DMS79 treated with DMSO at 0.1 percent for 48 hours (cell line): ENCODE results near the gene UBE2QL1.
"Not testable (repeated sequence)": the region's sequence is repeated elsewhere in the genome, so short reads cannot be mapped to it uniquely, and the experiment has no call there.

Experiments
- DNase-seq: peaks from one replicate; lab custom pipeline; 2025; lab: John Stamatoyannopoulos, UW

The UBE2QL1 gene

DNA sequence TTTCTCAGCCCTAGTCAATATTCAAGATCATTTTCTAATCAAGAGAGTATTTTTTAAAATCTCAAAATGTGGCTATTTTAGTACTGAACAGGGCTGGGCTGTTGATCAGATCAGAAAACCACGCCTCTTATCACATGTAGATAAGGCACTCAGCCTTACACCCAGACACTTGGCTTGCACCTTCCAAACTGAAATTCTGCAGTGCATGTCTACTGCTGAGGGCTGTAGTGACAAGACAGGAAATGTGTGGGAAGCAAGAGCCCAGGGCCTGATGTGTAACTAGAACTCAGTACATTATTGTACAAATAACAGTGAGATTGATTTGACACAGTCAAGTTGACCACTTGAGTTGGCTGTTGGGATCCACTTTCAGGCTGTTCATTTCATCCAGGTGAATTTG is 48.6 kb downstream of the UBE2QL1 start:
- DNase-seq: no peak

DNA sequence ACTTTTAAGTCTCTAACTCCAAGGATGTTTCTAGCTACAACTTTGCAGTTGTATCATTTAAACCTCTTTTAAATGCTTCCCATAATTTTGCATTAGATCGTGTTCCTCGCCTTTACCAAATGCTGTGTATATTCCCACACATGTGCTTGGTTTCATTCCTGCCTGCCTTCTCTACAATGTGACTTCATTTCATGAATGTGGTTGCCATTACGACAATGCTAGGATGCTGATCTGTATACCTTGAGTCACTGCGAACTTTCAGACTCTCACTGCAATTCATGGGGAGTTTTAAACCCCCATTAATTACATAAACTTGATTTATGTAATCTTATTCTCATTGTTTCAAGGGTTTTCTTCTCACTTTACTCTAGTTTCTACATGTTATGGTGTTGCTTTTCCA is 50.3 kb downstream of the UBE2QL1 start:
- no peak for DNase-seq

DNA sequence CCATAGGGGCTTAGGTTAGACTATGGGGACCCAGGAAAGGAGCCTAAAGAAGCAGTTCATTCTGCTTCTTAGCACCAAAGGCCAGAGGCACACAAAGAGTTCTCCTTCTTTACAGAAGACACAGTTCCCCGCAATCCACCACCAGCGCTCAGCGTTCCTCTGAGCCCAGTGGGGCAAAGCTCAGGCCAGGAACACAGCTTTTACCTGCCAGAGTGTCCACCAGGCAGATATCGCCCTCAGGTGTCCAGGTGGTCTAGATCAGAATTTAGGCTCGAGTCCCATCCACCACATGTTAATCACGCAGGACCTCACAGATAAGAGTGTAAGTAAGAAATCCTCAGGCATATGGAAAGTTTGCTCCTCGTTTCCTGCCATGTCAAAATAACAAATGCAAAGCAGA is 53.0 kb downstream of the UBE2QL1 start:
- DNase-seq: no peak

DNA sequence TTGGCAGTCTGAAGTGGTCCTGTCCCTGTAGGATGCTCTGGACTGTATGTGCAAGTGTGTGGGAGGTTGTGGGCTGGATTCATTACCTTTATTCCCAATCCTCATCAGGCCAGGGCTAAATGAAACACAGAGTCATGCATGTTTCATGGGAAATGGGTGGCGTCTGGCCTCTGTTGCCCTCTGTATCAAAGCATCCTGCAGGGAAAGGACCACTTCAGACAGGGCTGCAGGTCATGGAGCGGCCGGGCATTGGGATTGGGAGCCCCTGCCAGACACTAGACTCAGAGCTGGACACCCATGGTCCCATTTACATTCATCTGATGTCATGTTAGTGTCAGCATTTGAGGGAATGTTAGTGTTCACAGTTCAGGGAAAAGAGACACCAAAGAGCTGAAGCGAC is 53.8 kb downstream of the UBE2QL1 start:
- no peak for DNase-seq

DNA sequence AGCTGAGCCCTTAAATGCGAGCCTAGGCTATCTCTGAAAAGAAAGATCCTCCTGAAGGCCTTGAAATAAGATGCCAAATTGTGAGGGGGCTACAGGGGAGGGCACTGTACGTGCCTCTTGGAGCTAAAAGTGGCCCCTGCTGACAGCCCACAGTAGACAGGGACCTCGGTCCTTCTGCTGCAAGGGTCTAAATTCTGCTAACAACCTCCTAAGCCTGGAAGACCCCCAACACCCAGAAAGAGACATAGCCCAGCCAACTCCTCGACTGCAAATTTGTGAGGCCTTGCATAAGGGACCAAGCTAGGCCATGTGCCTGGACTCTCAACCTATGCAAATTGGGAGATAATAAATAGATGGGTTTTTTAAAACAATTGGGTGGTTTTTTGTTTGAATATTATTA is 54.7 kb downstream of the UBE2QL1 start:
- no peak for DNase-seq

DNA sequence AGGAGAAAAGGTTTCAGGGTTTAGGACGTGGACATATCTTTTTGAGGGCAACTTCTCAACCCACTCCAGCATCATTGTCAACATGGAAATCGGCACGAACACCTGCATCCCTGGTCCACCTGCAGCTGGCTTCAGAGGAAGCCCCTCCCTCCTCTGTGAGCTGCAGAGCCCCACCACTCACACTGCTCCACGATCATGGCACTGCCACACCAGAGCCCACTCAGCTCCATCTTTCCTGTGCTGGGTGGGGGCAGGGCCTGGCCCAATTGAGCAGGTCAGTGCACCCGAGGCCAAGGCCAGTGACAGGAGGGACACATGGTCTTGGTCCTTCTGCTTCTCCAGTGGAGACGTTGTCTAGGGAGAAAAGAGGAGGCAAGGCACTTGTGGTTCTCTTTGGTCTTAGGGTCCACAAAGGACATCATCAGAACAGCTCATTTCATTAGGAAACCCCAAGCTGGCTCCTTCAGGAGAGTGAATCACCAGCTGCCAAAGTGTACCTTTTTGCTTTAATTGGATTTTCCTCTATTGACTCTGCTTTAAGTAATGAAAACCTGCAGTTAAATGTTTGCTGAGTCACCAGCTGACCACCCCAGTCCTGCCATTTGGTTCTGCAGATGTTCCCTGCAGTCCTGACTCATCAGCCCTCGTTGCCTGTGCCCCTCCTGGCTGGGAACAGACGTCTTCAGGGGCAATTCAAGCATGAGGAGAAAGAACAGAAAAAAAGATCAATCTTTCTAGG is 56.2 kb downstream of the UBE2QL1 start:
- DNase-seq: peak; percentile 6

DNA sequence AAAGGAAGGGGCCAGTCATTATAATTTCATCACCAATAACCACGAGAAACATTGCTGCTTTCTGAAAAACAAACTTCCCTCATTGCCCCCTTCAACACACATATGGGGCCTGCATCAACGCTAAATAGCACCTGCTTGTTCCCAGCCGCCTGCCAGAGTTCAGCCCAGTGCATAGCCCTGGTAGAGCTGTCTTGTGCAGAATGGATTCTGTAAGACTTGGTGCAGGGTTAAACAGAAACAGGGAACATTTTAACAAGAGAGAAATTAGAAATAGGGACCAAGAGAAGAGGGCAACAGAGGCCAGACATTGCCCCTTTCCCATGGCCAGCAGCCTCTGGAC is 56.7 kb downstream of the UBE2QL1 start:
- DNase-seq: no peak

DNA sequence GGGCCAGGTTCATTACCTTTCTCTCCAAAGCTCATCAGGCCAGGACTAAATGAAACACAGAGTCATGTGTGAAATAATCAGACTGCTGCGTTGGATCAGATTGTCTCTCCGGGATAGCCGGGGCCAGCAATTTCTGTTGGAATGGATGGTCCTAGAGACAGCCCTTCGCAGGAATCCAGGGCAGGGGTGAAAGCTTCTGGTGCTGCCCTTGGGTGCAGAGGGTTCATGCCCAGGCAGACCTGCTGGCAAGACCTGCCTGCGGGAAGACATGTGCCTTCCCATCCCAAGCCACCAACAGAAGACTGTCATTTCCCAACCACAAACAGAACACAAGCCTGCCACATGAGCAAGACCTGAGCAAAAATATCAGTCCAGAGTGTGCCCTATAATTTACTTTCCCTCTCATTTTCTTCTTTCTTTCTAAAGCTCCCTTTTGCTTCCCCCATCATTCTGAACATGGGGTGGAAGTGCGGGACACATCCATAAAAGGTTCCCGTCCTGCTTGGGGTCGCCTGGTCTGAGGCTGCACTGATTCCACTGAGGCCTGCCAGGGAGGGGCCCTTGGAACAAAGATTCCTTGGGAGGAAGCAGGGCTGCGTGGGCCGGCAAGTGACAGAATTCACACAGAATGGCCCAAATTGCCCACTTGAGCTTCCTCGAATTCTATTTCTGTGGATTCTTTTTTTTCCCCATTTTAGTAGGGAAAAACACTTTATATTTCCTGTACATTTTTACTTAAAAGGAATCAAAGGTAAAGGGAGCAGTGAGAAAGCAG is 57.3 kb downstream of the UBE2QL1 start:
- no peak for DNase-seq

DNA sequence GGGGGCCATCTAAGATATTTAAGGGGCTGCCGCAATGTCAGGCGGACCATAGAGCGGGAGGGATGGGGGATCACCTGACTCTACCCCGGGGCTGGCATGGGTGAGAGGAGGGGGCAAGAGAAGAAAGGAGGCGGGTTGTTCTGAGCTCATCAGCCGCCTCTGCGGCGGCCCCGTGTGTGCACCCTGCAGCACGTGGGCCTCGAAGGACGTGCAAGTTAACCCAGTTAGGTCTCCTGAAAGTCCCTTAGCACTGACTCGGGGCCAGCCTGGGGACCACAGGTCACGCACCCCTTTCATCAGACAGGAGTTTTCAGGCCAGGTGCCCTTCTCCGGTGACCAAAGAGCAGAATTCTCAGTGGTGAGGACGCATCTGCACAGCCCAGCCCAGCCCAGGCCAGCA is 58.0 kb downstream of the UBE2QL1 start:
- DNase-seq: no peak

DNA sequence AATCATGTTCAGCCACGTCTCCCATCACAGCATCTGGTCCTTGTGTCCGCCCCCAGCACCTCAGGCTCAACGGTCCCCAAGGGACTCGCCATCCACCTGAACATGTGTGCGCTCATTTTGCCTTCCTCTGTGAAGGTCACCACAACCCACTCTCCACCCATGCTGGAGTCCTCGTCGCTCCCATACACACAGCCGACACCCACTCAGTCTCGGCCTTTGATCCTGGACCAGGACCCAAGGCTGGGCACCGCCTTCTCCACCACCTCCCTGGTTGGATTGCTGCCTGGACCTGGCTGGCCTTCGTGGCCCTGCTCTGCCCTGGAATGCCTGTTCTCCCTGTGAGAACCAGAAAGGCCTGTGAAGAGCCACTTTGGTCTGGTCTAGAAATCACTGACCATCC is 60.3 kb downstream of the UBE2QL1 start:
- DNase-seq: no peak

DNA sequence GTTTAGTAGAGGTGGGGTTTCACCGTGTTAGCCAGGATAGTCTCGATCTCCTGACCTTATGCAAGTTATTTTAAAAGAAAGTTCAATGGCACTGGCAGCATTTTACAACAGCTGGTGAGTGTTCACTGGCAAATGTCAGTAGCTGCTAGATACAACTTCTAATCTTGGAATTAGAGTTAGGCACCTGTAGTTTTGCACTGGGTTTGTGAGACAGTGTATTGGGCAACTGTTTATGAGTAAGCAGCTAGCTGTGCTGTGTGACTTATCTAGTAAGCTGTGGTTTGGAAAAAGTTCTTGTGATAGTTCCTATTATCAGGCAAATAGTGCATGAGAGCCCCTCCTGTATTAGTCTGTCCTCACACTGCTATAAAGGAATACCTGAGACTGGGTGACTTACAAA is 61.5 kb downstream of the UBE2QL1 start:
- no peak for DNase-seq

DNA sequence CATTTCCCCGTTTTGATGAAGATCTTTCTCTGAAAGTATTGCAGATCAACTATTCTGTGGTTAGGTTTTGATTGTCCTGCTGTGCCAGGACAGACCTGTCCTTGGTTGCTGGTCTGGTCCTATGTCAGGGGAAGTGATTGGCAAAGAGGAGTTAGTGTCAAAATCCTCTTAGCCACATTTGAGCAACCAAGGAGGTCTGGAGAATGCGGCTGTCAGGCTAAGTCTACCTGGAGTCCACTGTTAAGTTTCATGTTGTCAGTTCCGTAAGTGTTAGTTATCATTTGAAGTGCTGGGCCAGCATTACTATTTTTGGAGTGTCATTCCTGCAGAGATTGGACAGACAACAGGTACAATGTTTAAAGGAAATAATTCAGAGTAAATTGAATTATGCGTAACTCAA is 62.3 kb downstream of the UBE2QL1 start:
- no peak for DNase-seq

DNA sequence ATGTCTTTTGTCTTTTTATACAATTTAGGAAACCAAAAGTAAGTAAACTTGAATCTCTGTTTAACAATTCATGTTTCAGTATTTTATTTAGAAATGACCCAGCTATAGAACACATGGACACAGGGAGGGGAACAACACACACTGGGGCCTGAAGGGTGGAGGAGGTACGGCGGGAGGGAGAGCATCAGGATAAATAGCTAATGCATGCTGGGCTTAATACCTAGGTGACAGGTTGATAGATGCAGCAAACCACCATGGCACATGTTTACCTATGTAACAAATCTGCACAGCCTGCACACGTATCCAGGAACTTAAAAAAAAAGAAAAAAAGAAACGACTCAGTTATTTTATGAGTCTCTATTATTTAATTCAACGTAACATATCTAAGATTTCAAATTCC is 67.2 kb downstream of the UBE2QL1 start:
- not testable (repeated sequence) for DNase-seq

DNA sequence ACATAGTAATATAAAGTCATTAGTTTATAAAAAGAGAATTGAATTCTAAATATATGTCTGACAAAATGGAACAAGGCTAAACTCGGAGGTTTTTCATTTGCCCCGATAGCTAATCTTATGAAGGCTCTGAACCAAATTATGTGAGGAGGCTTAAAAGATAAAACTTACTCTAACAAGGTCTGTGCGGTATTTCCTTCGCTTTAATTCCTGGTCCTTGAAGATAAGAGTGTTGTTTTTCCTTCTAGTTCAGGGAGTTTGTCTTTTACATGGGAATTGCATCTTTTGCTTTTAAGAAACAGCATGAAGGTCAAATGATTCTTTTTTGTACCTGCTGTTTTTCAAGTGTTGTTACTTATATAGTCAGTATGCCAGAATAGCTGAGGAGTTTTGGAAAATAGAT is 68.2 kb downstream of the UBE2QL1 start:
- DNase-seq: no peak

DNA sequence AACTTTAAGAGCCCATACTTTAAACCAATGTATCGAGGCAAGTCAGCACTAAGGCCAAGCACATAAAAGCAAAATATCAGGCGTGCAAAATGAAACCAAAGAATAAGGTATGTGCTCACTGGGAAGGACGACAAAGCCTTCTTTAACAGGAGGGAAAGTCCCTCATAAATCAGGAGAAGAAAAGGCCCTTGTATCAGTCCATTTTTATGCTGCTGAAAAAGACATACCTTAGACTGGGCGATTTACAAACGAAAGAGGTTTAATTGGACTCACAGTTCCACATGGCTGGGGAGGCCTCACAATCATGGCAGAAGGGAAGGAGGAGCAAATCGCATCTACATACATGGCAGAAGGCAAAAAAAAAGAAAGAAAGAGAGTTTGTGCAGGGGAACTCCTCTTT is 68.9 kb downstream of the UBE2QL1 start:
- no peak for DNase-seq

DNA sequence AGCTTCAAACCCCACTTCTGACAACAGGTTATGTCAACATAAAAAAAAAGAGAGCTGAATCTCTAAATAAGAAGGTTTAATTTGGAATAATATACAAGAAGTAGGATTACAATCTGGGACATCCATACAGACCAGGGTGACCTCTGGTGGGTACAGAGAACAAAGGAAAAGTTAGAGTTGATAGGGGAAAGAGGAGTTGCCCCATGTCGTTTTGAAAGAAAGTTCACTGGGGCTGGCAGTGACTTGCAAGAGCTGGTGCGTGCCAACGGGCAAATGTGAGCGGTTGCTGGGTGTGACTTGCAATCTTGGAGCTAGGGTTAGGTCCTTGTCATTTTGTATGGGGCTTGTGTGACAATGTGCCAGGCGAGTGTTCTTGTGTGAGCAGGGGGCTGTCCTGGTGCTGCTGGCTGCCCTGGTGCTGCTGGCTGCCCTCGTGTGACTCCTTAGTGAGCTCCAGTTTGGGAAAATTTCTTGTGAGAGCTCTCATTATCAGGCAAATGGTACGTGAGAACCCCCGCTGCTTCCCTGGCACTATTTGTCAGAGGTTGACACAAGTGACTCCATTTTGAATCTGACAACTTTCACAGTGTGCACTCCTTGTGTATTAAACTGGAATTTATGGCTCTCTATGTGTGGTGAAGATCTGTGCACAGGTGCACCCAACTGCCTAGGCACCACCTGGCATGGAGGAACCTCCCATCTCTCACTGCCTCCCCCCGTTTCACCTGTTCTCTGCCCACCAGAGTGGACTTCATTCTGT is 69.8 kb downstream of the UBE2QL1 start:
- DNase-seq: no peak

DNA sequence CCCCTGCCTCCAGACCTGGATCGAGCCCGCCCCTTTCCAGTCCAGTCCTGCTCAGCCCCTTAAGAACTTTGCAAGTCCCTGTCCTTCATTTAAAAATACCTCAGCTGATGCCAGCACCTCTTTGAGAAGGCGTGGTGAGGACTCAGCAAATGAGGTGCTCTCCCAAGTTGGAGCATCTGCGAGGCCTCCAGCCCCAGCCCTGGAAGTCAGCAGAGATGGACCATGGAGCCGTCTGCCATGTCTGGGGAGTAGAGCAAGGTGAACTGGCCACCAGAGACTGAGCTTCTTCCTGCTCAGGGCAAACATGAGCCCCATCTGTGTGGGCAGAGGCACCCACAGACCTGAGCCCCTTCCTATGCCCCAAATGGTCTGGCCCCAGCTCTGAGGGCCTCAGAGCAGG is 71.5 kb downstream of the UBE2QL1 start:
- DNase-seq: no peak

DNA sequence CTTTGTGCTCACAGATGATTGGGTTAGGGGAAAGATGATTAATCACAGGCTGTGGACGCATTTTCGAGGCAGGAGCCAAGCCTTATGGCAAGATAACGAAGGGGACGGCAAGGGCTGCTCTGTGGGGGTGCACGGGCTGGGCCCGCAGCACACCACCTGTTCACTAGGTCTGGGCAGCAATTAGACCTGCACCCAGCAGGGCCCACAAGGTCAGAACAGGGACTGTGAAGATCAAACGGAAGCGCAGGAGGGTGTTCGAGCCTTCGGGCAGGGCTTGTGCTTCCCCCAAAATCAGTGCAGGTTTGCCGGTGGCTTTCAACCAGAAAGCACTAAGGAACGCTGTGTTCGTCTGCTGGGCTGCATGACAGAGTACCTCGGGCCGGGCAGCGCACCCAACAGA is 73.7 kb downstream of the UBE2QL1 start:
- DNase-seq: no peak

DNA sequence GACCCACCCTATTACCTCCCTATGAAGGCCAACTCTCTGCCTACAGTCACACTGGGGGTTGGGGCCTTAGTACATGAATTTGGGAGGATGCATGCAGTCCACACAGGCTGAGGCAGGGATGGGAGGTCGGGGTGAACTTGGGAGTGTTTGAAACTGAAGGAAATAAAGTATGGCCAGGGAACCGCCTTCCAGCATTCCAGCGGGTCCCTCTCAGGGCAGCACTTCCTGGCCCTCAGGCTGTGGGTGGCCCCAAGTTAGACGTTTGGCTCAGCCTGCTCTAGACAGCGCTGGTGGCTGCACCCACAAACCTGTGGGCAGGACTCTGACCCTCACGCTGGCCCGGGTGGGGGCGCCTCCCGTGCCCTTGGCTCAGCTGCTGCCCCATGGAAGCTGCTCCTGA is 74.3 kb downstream of the UBE2QL1 start:
- no peak for DNase-seq

DNA sequence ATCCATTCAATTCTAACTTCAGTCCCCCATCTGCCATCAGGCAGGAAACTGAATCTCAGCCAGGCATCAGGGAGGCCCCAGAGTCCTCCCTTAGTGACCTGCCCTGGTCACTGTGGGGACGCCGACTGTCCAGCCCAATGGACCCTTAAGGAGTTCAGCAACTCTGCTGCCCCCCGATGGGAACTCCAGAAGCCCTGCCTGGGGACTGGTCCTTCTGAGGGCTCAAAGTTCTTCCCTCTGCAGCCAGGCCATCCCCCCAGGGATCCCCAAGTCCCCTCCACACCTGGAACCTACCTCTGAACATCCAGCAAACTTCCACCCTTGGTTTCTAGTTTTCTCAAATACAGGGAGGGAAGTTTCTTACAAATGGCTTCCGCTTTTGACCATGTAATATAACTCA is 76.8 kb downstream of the UBE2QL1 start:
- no peak for DNase-seq

DNA sequence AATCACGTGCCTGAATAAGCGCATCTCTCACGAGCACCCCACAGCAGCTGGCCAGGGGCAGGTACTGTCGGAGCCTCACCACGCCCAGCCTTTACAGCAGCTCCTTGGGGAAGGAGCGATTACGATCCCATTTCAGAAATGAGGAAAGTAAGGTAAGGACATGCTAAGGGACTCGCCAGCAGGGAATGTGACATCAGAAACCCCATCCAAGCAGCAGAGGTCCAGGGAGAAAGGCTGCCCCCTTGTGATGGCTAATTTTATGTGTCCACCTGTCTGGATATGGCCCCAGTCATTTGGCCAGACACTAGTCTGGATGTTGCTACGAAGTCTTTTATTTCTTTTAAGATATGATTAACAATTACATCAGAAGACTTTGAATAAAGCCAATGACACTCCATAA is 77.3 kb downstream of the UBE2QL1 start:
- no peak for DNase-seq

DNA sequence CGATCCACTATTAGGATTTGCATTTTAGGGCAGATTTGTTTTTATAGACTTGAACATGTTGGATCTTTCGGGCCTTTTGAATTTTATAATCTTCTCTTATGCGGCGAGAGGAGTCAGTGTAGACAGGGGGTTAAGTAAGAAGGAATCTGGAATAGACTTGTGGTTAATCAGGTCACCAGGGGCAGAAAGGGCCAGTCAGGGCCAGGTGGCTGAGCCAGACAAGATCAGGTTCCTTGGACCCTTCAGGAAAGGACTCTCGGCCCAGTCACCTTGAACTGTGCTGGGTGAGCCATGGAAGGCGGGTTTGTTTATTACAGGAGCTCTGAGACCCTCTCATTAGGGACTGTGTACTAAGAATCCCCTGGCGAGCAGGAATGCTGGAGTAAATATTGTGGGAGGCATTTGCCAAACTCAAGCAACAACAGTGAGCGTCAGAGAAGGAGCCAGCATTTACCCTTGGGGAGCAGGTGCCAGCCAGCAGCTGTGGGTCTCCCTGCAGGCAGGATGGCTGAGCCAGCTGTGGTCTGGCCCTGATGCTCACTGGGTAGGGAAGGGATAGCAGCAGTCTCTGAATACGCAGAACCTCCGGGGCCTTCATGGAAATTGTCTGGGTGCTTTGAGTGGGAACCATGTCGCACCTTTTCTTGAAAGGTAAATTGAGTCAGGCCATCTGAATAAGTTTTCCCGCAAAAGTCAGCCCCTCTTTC is 79.2 kb downstream of the UBE2QL1 start:
- no peak for DNase-seq

DNA sequence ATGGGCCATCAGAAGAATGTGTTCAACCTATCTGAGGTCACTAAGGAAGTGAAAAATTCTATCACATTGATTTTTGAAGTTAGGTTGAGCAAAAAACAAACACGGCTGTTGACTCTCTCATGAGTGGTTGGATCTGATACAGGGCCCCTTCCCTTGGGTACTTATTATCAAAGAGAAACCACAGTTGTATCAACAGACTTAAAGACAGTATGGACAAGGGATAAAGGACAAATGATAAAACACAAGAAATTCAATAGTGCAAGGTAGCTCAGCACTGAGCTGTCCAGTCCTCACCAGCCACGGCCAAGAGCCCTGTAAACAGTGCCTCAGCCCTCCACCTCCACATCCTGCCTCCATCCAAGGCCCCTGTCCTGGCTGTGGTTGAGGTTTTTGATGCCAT is 86.9 kb downstream of the UBE2QL1 start:
- DNase-seq: no peak
